ENCODE data around the gene DNAJC9.
A peak's percentile ranks its signal among the peaks of the same experiment; 100 is the strongest.

- TF ChIP-seq CTCF (IDR thresholded peaks at IDR 0.05) (peak in 6 of 7 experiments; percentile 24 to 43 (median 35)), POLR2A (IDR thresholded peaks at IDR 0.05) (no peak)
Measured at GRCh38 chr10:73263693-73264347, 16.8 kb upstream of the DNAJC9 start.
